Heart right ventricle (tissue), 16 donors: ENCODE data around the gene NR3C1. TPM values are rescaled to one million over a fixed set of nuclear protein-coding genes. Genes with fewer than 3 reads are reported as not detected.

ENCODE experiments used
- ATAC-seq, 8 donors: fragments of 200-7000 bp; cut with Tn5 transposase; one replicate each; pipeline ENCODE4 v1.9.1; 2020; ENCODE audit warnings: mild to moderate bottlenecking in 8 of 8, moderate library complexity in 8 of 8, moderate number of reproducible peaks in 1 of 8
- DNase-seq, 2 donors: peaks; one replicate each; pipeline ENCODE4 v3.0.0-alpha.2; 2020
- H3K27ac ChIP-seq, 10 donors: fragments of 200-600 bp; sonication (generic) in 2 of 10; one replicate each; pipeline versions ENCODE4 v1.5.0 to v1.8.0; 2020 to 2022; ENCODE audit warnings: mild to moderate bottlenecking in 3 of 10
- H3K27me3 ChIP-seq, 7 donors: fragments of 200-600 bp; one replicate each; pipeline ENCODE4 v1.8.0; 2021 to 2022; ENCODE audit warnings: mild to moderate bottlenecking in 2 of 7
- H3K36me3 ChIP-seq, 9 donors: fragments of 200-600 bp; sonication (generic) in 1 of 9; one replicate each; pipeline versions ENCODE4 v1.5.0 to v1.8.0; 2020 to 2022; ENCODE audit warnings: mild to moderate bottlenecking in 2 of 9
- H3K4me1 ChIP-seq, 9 donors: fragments of 200-600 bp; sonication (generic) in 1 of 9; one replicate each; pipeline versions ENCODE4 v1.5.0 to v1.8.0; 2020 to 2022; ENCODE audit warnings: mild to moderate bottlenecking in 4 of 9
- H3K4me3 ChIP-seq, 10 donors: fragments of 200-600 bp; sonication (generic) in 2 of 10; one replicate each; pipeline versions ENCODE4 v1.5.0 to v1.8.0; 2020 to 2022; ENCODE audit warnings: mild to moderate bottlenecking in 7 of 10, moderate library complexity in 2 of 10
- H3K9me3 ChIP-seq, 11 donors: fragments of 200-600 bp in 10 of 11; sonication (generic) in 2 of 11; one replicate each; pipeline versions ENCODE4 v1.5.0 to v1.8.0; 2013 to 2022; ENCODE audit warnings: mild to moderate bottlenecking in 2 of 11, control low read depth in 1 of 11, moderate library complexity in 1 of 11
- WGBS, 2 donors: extraction: QIAGEN DNeasy Blood & Tissue Kit; methylation state at CpG; one replicate each; pipeline ENCODE4 v1.1.7; 2013; ENCODE audit warnings: inconsistent platforms in 1 of 2; 5-methylcytosine and 5-hydroxymethylcytosine counted together
- intact Hi-C, 10 donors: fragments of 100-400 bp; cut with DNase I; formaldehyde crosslinking; loops; one replicate each; pipeline versions ENCODE4 v1.11.1 to v1.14.2; 2022
- polyA plus RNA-seq, 2 donors: library from polyadenylated mRNA; stranded (reverse); fragments of 200-250 nt; gene quantifications; one replicate each; pipeline ENCODE4 v1.2.3, GENCODE V29; 2013
- total RNA-seq, 10 donors: library from RNA; stranded (reverse); fragmentation: NEBNext Ultra II Directional in 3 of 10; extraction: Animal tissue kit (Norgen Biotek cat#: 25700) in 3 of 10; gene quantifications; one replicate each; pipeline versions ENCODE4 v1.2.1 to v1.2.4, GENCODE V29; 2021 to 2023
- TF ChIP-seq, protein P1 (sequence below), 9 donors: fragments of 200-600 bp; sonication (generic) in 2 of 9; IDR thresholded peaks; one replicate each; pipeline versions ENCODE4 v1.5.0 to v1.8.0; 2021 to 2022; ENCODE audit warnings: antibody characterized with exemption in 9 of 9, mild to moderate bottlenecking in 5 of 9, moderate library complexity in 1 of 9
- donor health status: Arrhythmogenic right ventricular cardiomyopathy.
- donor health status: ischemic (EF 13 %, LVEDD 7.1; RV severe dilation, severe dysfunction).
- donor health status: healthy with polysubstance abuse.
- donor health status: DM: no; HTN: yes; CAD: no.
- donor health status: DM: no; HTN: no; CAD: no.
- donor health status: ischemic (EF 25% LVEDD 6.9; RV normal size, moderate dysfunction).
- donor health status: ischemic (EF 25% LVEDD 5.7; RV mildly dilated, moderate dysfunction).
- donor health status: healthy.
- donor health status: DM: yes; HTN: yes; CAD: no.
- donor health status: Ischemic cardiomyopathy.
- donor health status: ischemic (EF 35%, LVEDD 5.7; RV mildly dilated, moderate dysfunction).
- donor health status: nonischemic (EF 11% LVEDD 7.7; RV severe dilation, severe dysfunction).
- donor health status: DM: yes; HTN: yes; CAD: no.
- donor health status: PGD.
- donor health status: ischemic (EF 29% LVEDD 5.4; RV normal size, mild dysfunction).
- donor health status: nonischemic (EF 23%, LVEDD 6.1; RV moderate dilation, normal function).

NR3C1 gene
- total and polyA plus RNA-seq, 12 donors, result 11.0 to 62.3 (median 44.6) TPM

- intact Hi-C loops, result no loop called here
- H3K4me1 ChIP-seq, result peaks cover 0 to 85% (median 56%) of the 10 kb centered on the region in 9 donors
- 93 to 96% methylated on average over 1 of the region's 1 CpG for WGBS, 2 donors
- TF ChIP-seq, protein P1, sequence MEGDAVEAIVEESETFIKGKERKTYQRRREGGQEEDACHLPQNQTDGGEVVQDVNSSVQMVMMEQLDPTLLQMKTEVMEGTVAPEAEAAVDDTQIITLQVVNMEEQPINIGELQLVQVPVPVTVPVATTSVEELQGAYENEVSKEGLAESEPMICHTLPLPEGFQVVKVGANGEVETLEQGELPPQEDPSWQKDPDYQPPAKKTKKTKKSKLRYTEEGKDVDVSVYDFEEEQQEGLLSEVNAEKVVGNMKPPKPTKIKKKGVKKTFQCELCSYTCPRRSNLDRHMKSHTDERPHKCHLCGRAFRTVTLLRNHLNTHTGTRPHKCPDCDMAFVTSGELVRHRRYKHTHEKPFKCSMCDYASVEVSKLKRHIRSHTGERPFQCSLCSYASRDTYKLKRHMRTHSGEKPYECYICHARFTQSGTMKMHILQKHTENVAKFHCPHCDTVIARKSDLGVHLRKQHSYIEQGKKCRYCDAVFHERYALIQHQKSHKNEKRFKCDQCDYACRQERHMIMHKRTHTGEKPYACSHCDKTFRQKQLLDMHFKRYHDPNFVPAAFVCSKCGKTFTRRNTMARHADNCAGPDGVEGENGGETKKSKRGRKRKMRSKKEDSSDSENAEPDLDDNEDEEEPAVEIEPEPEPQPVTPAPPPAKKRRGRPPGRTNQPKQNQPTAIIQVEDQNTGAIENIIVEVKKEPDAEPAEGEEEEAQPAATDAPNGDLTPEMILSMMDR (IDR thresholded peaks at IDR 0.05), result no peak
- no peak overlapping the region for H3K4me3 ChIP-seq
- DNase-seq (no peak), ATAC-seq (no peak)
- no peaks in the 10 kb centered on the region for H3K36me3 ChIP-seq
- no peak overlapping the region for H3K27ac ChIP-seq
- no peaks in the 10 kb centered on the region for H3K27me3 ChIP-seq
- H3K9me3 ChIP-seq, result peaks cover 0 to 8% (median 0%) of the 10 kb centered on the region in 11 donors
Measured at GRCh38 chr5:143322176-143322575, 81.3 kb downstream of the NR3C1 start.

DNA sequence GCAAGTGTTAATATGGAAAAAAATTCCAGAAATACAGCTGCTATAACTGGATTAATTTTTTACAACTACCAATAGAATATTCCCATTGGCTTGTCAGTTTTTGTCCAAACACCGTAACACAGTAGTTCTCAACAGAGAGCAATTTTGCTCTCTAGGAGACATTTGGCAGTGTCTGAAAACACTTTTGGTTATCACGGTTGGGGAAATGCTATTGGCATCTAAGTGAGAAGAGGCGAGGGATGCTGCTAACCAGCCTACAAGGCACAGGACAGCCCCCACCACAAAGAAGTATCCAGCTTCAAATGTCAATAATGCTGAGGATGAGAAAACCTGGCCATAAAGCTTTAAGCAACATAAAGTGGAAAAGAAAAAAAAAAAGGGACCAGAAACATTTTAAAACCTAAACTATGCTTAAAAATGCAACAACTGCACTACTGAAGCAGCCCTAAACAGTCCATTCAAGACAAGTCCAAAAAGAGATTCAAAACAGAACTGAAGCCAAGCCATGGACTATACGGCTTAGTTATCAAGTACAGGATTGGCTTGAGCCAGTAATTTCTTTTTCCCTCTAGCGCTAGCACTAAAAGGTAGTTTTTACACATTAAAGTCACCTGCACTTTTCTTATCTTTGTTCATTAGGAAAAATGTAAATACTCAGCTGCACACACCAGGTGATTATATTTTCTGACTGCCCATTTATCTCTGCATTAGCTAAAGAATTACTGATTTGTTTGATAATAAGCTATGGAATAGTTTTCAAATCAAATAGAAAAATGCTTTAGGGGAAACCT is 83.9 kb downstream of the NR3C1 start:
- Histone ChIP-seq H3K36me3 (no peaks in the 10 kb centered on the region), H3K9me3 (no peaks in the 10 kb centered on the region), H3K27ac (peak overlapping the region in 1 of 10 donors; percentile 4), H3K4me1 (peaks cover 3 to 92% (median 70%) of the 10 kb centered on the region in 9 donors), H3K27me3 (no peaks in the 10 kb centered on the region), H3K4me3 (no peak overlapping the region)
- DNase-seq (no peak), ATAC-seq (peak in 1 of 8 donors; percentile 27)
- 42 to 57% methylated on average over 5 of the region's 5 CpGs for WGBS, 2 donors
- TF ChIP-seq, protein P1 (IDR thresholded peaks at IDR 0.05), result no peak
- intact Hi-C loops, result loop anchor here in 5 of 10 donors (5.0 to 10.0 kb wide), 3 partner anchors 75 to 315 kb away; partner anchors contain the start of gene NR3C1 (in 2 of the 5)

DNA sequence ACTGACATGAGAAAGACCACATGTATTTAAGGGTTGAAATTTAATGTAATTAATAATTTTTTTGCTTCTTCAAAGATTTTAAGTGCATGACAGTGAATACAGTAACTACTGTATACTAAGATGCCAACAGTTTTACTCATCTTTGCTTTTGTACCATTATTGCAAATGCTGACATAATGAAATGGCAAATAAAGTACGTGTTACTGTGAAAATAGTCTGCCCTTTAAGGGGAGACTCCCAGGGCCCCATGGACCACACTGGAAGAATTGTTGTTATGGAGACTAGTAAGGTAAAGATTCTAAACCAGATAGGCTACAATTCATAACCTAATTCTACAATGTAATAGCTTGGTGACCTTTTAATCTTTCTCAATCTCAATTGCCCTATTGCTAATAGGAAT is 84.7 kb downstream of the NR3C1 start:
- Histone ChIP-seq H3K27me3 (no peaks in the 10 kb centered on the region), H3K36me3 (peaks cover 0 to under 1% (median 0%) of the 10 kb centered on the region in 9 donors), H3K4me1 (peaks cover 5 to 93% (median 75%) of the 10 kb centered on the region in 9 donors), H3K9me3 (no peaks in the 10 kb centered on the region), H3K27ac (no peak overlapping the region), H3K4me3 (no peak overlapping the region)
- TF ChIP-seq, protein P1 (IDR thresholded peaks at IDR 0.05), result no peak
- ATAC-seq, result no peak
- WGBS, 2 donors, result 92 to 100% methylated on average over 1 of the region's 1 CpG
- DNase-seq, result no peak
- intact Hi-C loops, result loop anchor here in 5 of 10 donors (5.0 to 10.0 kb wide), 3 partner anchors 76 to 314 kb away; partner anchors contain the start of gene NR3C1 (in 2 of the 5)

DNA sequence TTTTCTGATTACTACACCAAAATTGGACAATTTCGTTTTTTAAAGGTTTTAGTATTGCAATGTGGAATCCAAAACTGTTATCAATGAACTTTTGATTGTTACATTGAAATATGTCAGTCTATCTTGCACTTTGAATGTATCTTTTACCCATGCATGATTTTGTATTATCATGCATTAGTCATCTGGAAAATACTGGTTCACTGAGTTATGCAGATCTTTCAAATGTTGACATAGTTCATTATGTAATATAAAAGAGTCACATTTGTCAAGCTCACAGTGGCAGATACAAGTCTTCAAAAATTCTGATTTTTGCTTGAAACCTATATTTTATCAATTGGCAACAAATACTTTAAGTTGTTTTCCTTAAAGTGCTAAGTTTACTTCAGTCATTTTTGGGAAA is 85.2 kb downstream of the NR3C1 start:
- WGBS, 2 donors, result 84 to 86% methylated on average over 1 of the region's 1 CpG

More for the DNA sequence above, 85.2 kb downstream of the NR3C1 start:
- no peaks in the 10 kb centered on the region for H3K9me3 ChIP-seq
- ATAC-seq, result no peak
- TF ChIP-seq, protein P1 (IDR thresholded peaks at IDR 0.05), result no peak
- intact Hi-C loops, result loop anchor here in 5 of 10 donors (5.0 to 10.0 kb wide), 3 partner anchors 77 to 313 kb away; partner anchors contain the start of gene NR3C1 (in 2 of the 5)
- H3K4me1 ChIP-seq, result peaks cover 10 to 97% (median 78%) of the 10 kb centered on the region in 9 donors
- no peak overlapping the region for H3K27ac ChIP-seq
- DNase-seq, result no peak
- no peaks in the 10 kb centered on the region for H3K27me3 ChIP-seq
- peaks cover 0 to 7% (median 0%) of the 10 kb centered on the region in 9 donors for H3K36me3 ChIP-seq
- no peak overlapping the region for H3K4me3 ChIP-seq
